Bronchial epithelial cell (primary cell): Measurements from ENCODE around the gene HPCA. TPM values are rescaled to one million over a fixed set of nuclear protein-coding genes. Genes with fewer than 3 reads are reported as not detected.
A peak's percentile ranks its signal among the peaks of the same experiment; 100 is the strongest.

Source experiments
- DNase-seq: peaks from one replicate; pipeline ENCODE4 v3.0.0-alpha.2; 2010; ENCODE audit warnings: low read depth
- FAIRE-seq: peaks from 2 replicates; lab custom pipeline; 2011; peaks lifted over from hg19 to GRCh38; lab: Jason Lieb, UNC
- H3K27me3 ChIP-seq: 2 replicates; pipeline ENCODE4 v1.5.1; 2011; ENCODE audit warnings: low read length; ENCODE audit not compliant: control insufficient read depth, insufficient read depth
- H3K36me3 ChIP-seq: 2 replicates; pipeline ENCODE4 v1.5.1; 2011; ENCODE audit warnings: low read length; ENCODE audit not compliant: control insufficient read depth, insufficient read depth
- H3K4me3 ChIP-seq: 2 replicates; pipeline ENCODE4 v1.5.1; 2011; ENCODE audit warnings: mild to moderate bottlenecking, low read depth, low read length, control low read depth
- total RNA-seq: library from RNA; depleted of rRNA; stranded (reverse); fragments of >200 nt; gene quantifications from 2 replicates; pipeline ENCODE4 v1.2.1, GENCODE V29; 2014
- TF ChIP-seq, protein P1 (sequence below): IDR thresholded peaks from 2 replicates; pipeline ENCODE4 v1.5.1; 2011; ENCODE audit warnings: mild to moderate bottlenecking, moderate library complexity, low read length, control low read depth, inconsistent platforms; ENCODE audit not compliant: insufficient read depth, severe bottlenecking

HPCA gene
- total RNA-seq, 1 donor from 2014 or later: not detected

- no peak for DNase-seq
- Histone ChIP-seq H3K27me3 (no peaks in the 10 kb centered on the region), H3K4me3 (no peak overlapping the region), H3K36me3 (peaks cover 2% of the 10 kb centered on the region)
- FAIRE-seq: no peak
- TF ChIP-seq, protein P1, sequence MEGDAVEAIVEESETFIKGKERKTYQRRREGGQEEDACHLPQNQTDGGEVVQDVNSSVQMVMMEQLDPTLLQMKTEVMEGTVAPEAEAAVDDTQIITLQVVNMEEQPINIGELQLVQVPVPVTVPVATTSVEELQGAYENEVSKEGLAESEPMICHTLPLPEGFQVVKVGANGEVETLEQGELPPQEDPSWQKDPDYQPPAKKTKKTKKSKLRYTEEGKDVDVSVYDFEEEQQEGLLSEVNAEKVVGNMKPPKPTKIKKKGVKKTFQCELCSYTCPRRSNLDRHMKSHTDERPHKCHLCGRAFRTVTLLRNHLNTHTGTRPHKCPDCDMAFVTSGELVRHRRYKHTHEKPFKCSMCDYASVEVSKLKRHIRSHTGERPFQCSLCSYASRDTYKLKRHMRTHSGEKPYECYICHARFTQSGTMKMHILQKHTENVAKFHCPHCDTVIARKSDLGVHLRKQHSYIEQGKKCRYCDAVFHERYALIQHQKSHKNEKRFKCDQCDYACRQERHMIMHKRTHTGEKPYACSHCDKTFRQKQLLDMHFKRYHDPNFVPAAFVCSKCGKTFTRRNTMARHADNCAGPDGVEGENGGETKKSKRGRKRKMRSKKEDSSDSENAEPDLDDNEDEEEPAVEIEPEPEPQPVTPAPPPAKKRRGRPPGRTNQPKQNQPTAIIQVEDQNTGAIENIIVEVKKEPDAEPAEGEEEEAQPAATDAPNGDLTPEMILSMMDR: no peak
Measured at GRCh38 chr1:32931760-32932159, 45.5 kb downstream of the HPCA start.

- peaks cover 9% of the 10 kb centered on the region for H3K36me3 ChIP-seq
- DNase-seq: peak; percentile 38
- no peak for FAIRE-seq
Measured at GRCh38 chr1:32933742-32934322, 47.5 kb downstream of the HPCA start.

GRCh38 chr1:32934535-32934934 lies 48.2 kb downstream of the HPCA start:
- H3K27me3 ChIP-seq: no peaks in the 10 kb centered on the region
- no peak overlapping the region for H3K4me3 ChIP-seq
- FAIRE-seq (no peak), DNase-seq (no peak)
- H3K36me3 ChIP-seq: peaks cover 9% of the 10 kb centered on the region
- TF ChIP-seq, protein P1: no peak

More at GRCh38 chr1:32933742-32934322, 47.5 kb downstream of the HPCA start:
- Histone ChIP-seq H3K4me3 (no peak overlapping the region), H3K27me3 (no peaks in the 10 kb centered on the region)
- TF ChIP-seq, protein P1: no peak

DNA sequence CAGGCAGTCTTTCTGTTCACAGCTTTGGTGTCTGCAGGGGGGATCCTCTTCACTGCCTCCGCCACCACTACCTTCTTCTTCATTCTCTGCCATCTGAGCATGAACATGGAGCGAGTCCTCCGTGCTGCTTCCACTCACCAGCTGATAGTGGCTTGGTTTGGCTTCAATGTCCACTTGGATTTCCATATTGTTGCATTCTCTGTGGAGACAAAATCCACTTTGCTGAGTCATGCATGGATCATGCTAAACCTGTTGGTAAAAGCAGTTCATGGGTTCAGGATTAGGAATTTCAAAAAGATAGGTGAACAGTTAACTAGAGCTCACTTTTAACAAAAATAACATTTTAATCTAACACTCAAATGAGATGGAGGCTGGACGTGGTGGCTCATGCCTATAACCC lies 50.8 kb downstream of the HPCA start:
- TF ChIP-seq, protein P1: no peak
- no peak for FAIRE-seq
- H3K27me3 ChIP-seq: no peaks in the 10 kb centered on the region
- H3K36me3 ChIP-seq: peaks cover 10% of the 10 kb centered on the region
- H3K4me3 ChIP-seq: no peak overlapping the region
- peak; percentile 30 for DNase-seq

DNA sequence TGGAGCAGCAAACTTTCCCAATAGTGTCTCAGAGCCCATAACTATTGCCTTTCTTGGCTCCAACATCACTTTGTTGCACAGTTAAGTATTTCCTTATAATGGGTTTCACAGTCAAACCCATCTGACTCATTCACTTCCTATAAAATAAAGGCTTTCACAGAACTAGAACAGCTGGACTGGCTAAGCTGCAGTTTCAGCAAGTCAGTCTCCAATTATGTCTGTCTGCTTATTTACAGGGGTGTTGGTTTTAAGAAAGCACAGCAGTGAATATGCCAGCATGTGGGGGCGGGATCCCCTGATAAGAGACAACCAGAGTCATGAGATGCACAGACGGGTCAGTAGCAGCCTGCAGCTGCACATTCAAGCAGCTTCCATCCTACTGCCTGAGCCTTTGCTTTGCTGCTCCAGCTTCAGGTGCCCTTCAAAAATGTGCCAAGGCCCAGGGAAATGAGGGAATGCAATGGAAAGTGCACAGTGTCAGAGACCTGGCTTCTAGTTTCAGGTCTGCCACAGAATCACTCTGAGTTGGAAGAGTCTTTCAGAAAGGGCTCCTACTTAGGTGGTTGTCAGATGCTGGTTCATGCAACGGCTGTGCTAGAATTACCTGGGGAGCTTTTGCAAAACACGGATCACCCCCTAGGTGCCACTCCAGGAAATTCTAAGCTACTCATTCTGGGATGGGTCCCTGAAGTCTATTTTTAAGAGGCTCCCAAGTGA lies 53.5 kb downstream of the HPCA start:
- TF ChIP-seq, protein P1: no peak
- FAIRE-seq: no peak
- Histone ChIP-seq H3K4me3 (no peak overlapping the region), H3K36me3 (peaks cover 14% of the 10 kb centered on the region), H3K27me3 (no peaks in the 10 kb centered on the region)
- peak; percentile 91 for DNase-seq
